ENCODE measurements around the gene PP2D1. TPM values are rescaled to one million over a fixed set of nuclear protein-coding genes. Genes with fewer than 3 reads are reported as not detected.

The PP2D1 gene
- polyA plus RNA-seq, 1 of the 3 experiments (the other 2 are of a cell fraction), result not detected

GRCh38 chr3:19970327-19970726 is 41.7 kb downstream of the PP2D1 start:
- peaks cover 99% of the 10 kb centered on the region for H3K79me2 ChIP-seq (ENCODE audit: insufficient read depth)
- TF ChIP-seq MXI1 (IDR thresholded peaks at IDR 0.05; ENCODE audit: low read depth, low read length), result no peak
- no peak for TF ChIP-seq ZBTB33 (IDR thresholded peaks at IDR 0.05; ENCODE audit: borderline replicate concordance, low read depth)
- TF ChIP-seq RXRA (IDR thresholded peaks at IDR 0.05; ENCODE audit: borderline replicate concordance, low read depth), result no peak
- TF ChIP-seq JUND (IDR thresholded peaks at IDR 0.05), result no peak
- TF ChIP-seq POLR2AphosphoS5 (IDR thresholded peaks at IDR 0.05; ENCODE audit: low read depth, low read length), result no peak
- no peak for TF ChIP-seq ELF1 (IDR thresholded peaks at IDR 0.05)
- TF ChIP-seq PBX3 (IDR thresholded peaks at IDR 0.05), result no peak
- no peak for TF ChIP-seq NRF1 (IDR thresholded peaks at IDR 0.05; ENCODE audit: low read depth, low read length)
- TF ChIP-seq FOSL2 (IDR thresholded peaks at IDR 0.05; ENCODE audit: borderline replicate concordance, low read depth), result no peak
- no peak for TF ChIP-seq TEAD4 (IDR thresholded peaks at IDR 0.05; ENCODE audit: borderline replicate concordance, insufficient read depth)
- peaks cover 12 to 30% of the 10 kb centered on the region in 2 experiments for H3K36me3 ChIP-seq (replicated peaks in 1 of 2; ENCODE audit: control insufficient read depth in 1 of 2, insufficient read depth in 2 of 2, low read length in 1 of 2)
- POLR2A ChIA-PET, result no interaction called here
- no peak overlapping the region for H2AFZ ChIP-seq (ENCODE audit: low read depth)
- H3K9me3 ChIP-seq, result no peaks in the 10 kb centered on the region
- H3K4me1 ChIP-seq (ENCODE audit: control insufficient read depth in 1 of 2, insufficient read depth in 2 of 2, low read depth in 1 of 2, low read length in 1 of 2), result no peaks in the 10 kb centered on the region
- DNase-seq, result no peak
- no peaks in the 10 kb centered on the region for H3F3A ChIP-seq (replicated peaks; ENCODE audit: insufficient read depth)
- H3K4me2 ChIP-seq, result no peak overlapping the region
- no peak overlapping the region for H3K4me3 ChIP-seq (ENCODE audit: low read depth in 2 of 2, low read length in 1 of 2)
- no peaks in the 10 kb centered on the region for H3K27me3 ChIP-seq (ENCODE audit: insufficient read depth)
- CTCF ChIA-PET, result no interaction called here
- peaks cover 83% of the 10 kb centered on the region for H4K20me1 ChIP-seq (ENCODE audit: insufficient read depth)
- no peak overlapping the region for H3K27ac ChIP-seq (ENCODE audit: low read depth in 2 of 2, low read length in 1 of 2)
- 97% methylated on average over 8 of the region's 8 CpGs for WGBS (ENCODE audit: low lambda C conversion rate)
- H3K9ac ChIP-seq, result no peak overlapping the region
- H3K9me2 ChIP-seq, result no peaks in the 10 kb centered on the region

- Histone ChIP-seq H3K9me3 (no peaks in the 10 kb centered on the region), H3K9ac (no peak overlapping the region), H3K27me3 (ENCODE audit: insufficient read depth) (no peaks in the 10 kb centered on the region), H3K79me2 (ENCODE audit: insufficient read depth) (peaks cover 99% of the 10 kb centered on the region), H3K4me2 (no peak overlapping the region), H3K4me3 (ENCODE audit: low read depth in 2 of 2, low read length in 1 of 2) (no peak overlapping the region), H3K4me1 (ENCODE audit: control insufficient read depth in 1 of 2, insufficient read depth in 2 of 2, low read depth in 1 of 2, low read length in 1 of 2) (no peaks in the 10 kb centered on the region), H3K36me3 (replicated peaks in 1 of 2; ENCODE audit: control insufficient read depth in 1 of 2, insufficient read depth in 2 of 2, low read length in 1 of 2) (peaks cover 3 to 19% of the 10 kb centered on the region in 2 experiments), H3F3A (replicated peaks; ENCODE audit: insufficient read depth) (no peaks in the 10 kb centered on the region), H2AFZ (ENCODE audit: low read depth) (no peak overlapping the region), H4K20me1 (ENCODE audit: insufficient read depth) (peaks cover 93% of the 10 kb centered on the region), H3K27ac (ENCODE audit: low read depth in 2 of 2, low read length in 1 of 2) (no peak overlapping the region), H3K9me2 (no peaks in the 10 kb centered on the region)
- WGBS (ENCODE audit: low lambda C conversion rate), result 96% methylated on average over 4 of the region's 4 CpGs
- TF ChIP-seq FOXJ3 (CRISPR knock-in tag; IDR thresholded peaks at IDR 0.05), result no peak
- TF ChIP-seq MAX (IDR thresholded peaks at IDR 0.05; ENCODE audit: low read depth), result no peak
- TF ChIP-seq GATA2 (CRISPR knock-in tag; IDR thresholded peaks at IDR 0.05), result no peak
- no peak for TF ChIP-seq TEAD4 (IDR thresholded peaks at IDR 0.05; ENCODE audit: borderline replicate concordance, insufficient read depth)
- TF ChIP-seq NRF1 (IDR thresholded peaks at IDR 0.05; ENCODE audit: low read depth, low read length), result no peak
- TF ChIP-seq CHD2 (IDR thresholded peaks at IDR 0.05; ENCODE audit: low read length, partially characterized antibody), result no peak
- TF ChIP-seq IRF3 (IDR thresholded peaks at IDR 0.05; ENCODE audit: low read depth, low read length), result no peak
- TF ChIP-seq USF2 (IDR thresholded peaks at IDR 0.05; ENCODE audit: borderline replicate concordance, low read depth, low read length), result no peak
- TF ChIP-seq TAF1 (IDR thresholded peaks at IDR 0.05; ENCODE audit: borderline replicate concordance, low read depth, low read length), result no peak
- no peak for DNase-seq
- ChIA-PET POLR2A (no interaction called here), CTCF (no interaction called here)
Observed at GRCh38 chr3:19967812-19968211, 44.3 kb downstream of the PP2D1 start.
